HCT116 (cell line): ENCODE results near the gene IARS1. TPM values are rescaled to one million over a fixed set of nuclear protein-coding genes. Genes with fewer than 3 reads are reported as not detected.

Source experiments
- ATAC-seq: fragments of 200-7000 bp; cut with Tn5 transposase; 2 replicates; pipeline ENCODE4 v1.9.1; 2020; ENCODE audit warnings: mild to moderate bottlenecking, moderate library complexity
- BruUV-seq: library from RNA; stranded (reverse); fragments of 400-500 nt; replicated peaks from 2 replicates; lab custom pipeline; 2021; lab: Mats Ljungman, UMichigan
- CTCF ChIA-PET: fragments of 300-600 bp; sonication (Branson Sonifier 250); formaldehyde crosslinking; loops from one replicate; lab custom pipeline; 2021; ENCODE audit warnings: antibody characterized with exemption; lab: Charles Lee
- POLR2A ChIA-PET: fragments of 300-600, 350-600 bp; sonication (Branson Sonifier 250); formaldehyde crosslinking; loops from one replicate; lab custom pipeline; 2021; ENCODE audit warnings: antibody characterized with exemption; lab: Charles Lee
- RAD21 ChIA-PET, 2 experiments: fragments of 300-600 bp; sonication (Branson Sonifier 250); formaldehyde crosslinking; loops; one replicate each; lab custom pipeline; 2023; ENCODE audit warnings: low total read pairs in 2 of 2; ENCODE audit not compliant: uncharacterized antibody in 2 of 2, unreplicated experiment in 2 of 2, low non-redundant PET in 1 of 2; lab: Charles Lee
- DNase-seq: peaks from one replicate; pipeline ENCODE4 v3.0.0-alpha.2; 2010; ENCODE audit warnings: low read depth, low spot score
- H2AFZ ChIP-seq: fragments of 200-600 bp; shearing (Covaris generic), sonication (generic); 2 replicates; pipeline ENCODE4 v1.6.1; 2017; ENCODE audit warnings: low read depth, mixed run types, mixed read lengths, antibody characterized with exemption, low read length; ENCODE audit not compliant: poor library complexity, severe bottlenecking
- H3K27ac ChIP-seq: 2 replicates; pipeline ENCODE4 v1.5.1; 2012; ENCODE audit warnings: low read depth, low read length
- H3K27me3 ChIP-seq: fragments of 200-600 bp; sonication (generic); 2 replicates; pipeline ENCODE4 v1.6.1; 2016; ENCODE audit warnings: mixed run types, low read length, mixed read lengths; ENCODE audit not compliant: insufficient read depth
- H3K36me3 ChIP-seq, 2 experiments: fragments of 200-500 bp in 1 of 2; fragments of 200-600 bp in 1 of 2; sonication (Bioruptor generic) in 1 of 2; sonication (generic) in 1 of 2; 2 replicates each; pipeline versions ENCODE4 v1.5.1 to v1.6.1; 2014 to 2016; ENCODE audit warnings: low read length in 2 of 2, inconsistent platforms in 1 of 2, mixed read lengths in 1 of 2, mixed run types in 1 of 2; ENCODE audit not compliant: insufficient read depth in 2 of 2, control insufficient read depth in 1 of 2
- H3K4me1 ChIP-seq, 2 experiments: fragments of 200-600 bp in 1 of 2; sonication (generic) in 1 of 2; 2 replicates each; pipeline versions ENCODE4 v1.5.1 to v1.6.1; 2012 to 2017; ENCODE audit warnings: low read length in 2 of 2, inconsistent platforms in 1 of 2, mild to moderate bottlenecking in 1 of 2, mixed read lengths in 1 of 2, mixed run types in 1 of 2, moderate library complexity in 1 of 2; ENCODE audit not compliant: insufficient read depth in 2 of 2, control insufficient read depth in 1 of 2
- H3K4me2 ChIP-seq: fragments of 200-600 bp; sonication (generic); 2 replicates; pipeline ENCODE4 v1.6.1; 2017; ENCODE audit warnings: mixed run types, low read length, mixed read lengths
- H3K4me3 ChIP-seq, 2 experiments: fragments of 200-600 bp in 1 of 2; sonication (generic) in 1 of 2; replicated peaks in 1 of 2; 2 replicates each; pipeline ENCODE4 v1.5.1; 2011 to 2016; ENCODE audit warnings: low read length in 2 of 2, control low read depth in 1 of 2, low read depth in 1 of 2, mild to moderate bottlenecking in 1 of 2, mixed read lengths in 1 of 2, mixed run types in 1 of 2
- H3K79me2 ChIP-seq: fragments of 200-600 bp; sonication (generic); 2 replicates; pipeline ENCODE4 v1.6.1; 2017; ENCODE audit warnings: mild to moderate bottlenecking, mixed run types, low read length, moderate library complexity, mixed read lengths; ENCODE audit not compliant: insufficient read depth
- H3K9ac ChIP-seq: fragments of 200-600 bp; sonication (generic); 2 replicates; pipeline ENCODE4 v1.6.1; 2016; ENCODE audit warnings: low read length, mixed read lengths
- H3K9me2 ChIP-seq: fragments of 200-600 bp; sonication (generic), shearing (Covaris generic); 2 replicates; pipeline ENCODE4 v1.6.1; 2017; ENCODE audit warnings: mixed run types, mild to moderate bottlenecking, moderate library complexity; ENCODE audit not compliant: insufficient read depth
- H3K9me3 ChIP-seq, 2 experiments: fragments of 200-500 bp in 1 of 2; fragments of 200-600 bp in 1 of 2; sonication (Bioruptor generic) in 1 of 2; sonication (generic) in 1 of 2; 2 replicates each; pipeline ENCODE4 v1.6.1; 2014 to 2017; ENCODE audit warnings: low read length in 2 of 2, mixed read lengths in 2 of 2, inconsistent platforms in 1 of 2, low read depth in 1 of 2, mild to moderate bottlenecking in 1 of 2, mixed run types in 1 of 2, moderate library complexity in 1 of 2; ENCODE audit not compliant: control insufficient read depth in 1 of 2, insufficient read depth in 1 of 2
- H4K20me1 ChIP-seq: fragments of 200-600 bp; sonication (generic), shearing (Covaris generic); 2 replicates; pipeline ENCODE4 v1.6.1; 2017; ENCODE audit warnings: mixed run types, mild to moderate bottlenecking, moderate library complexity; ENCODE audit not compliant: insufficient read depth
- ATF3 ChIP-seq: IDR thresholded peaks from 2 replicates; pipeline ENCODE4 v1.6.1; 2012
- CEBPB ChIP-seq: IDR thresholded peaks from 2 replicates; pipeline ENCODE4 v1.6.1; 2012; ENCODE audit warnings: low read depth
- CTCF ChIP-seq, 3 experiments: fragments of 200-600 bp in 1 of 3; sonication (generic) in 1 of 3; IDR thresholded peaks in 2 of 3; conservative IDR thresholded peaks in 1 of 3; 2 replicates each; pipeline ENCODE4 v1.5.1; 2012 to 2017; ENCODE audit warnings: low read depth in 2 of 3, low read length in 2 of 3, antibody characterized with exemption in 1 of 3, borderline replicate concordance in 1 of 3, control low read depth in 1 of 3, mild to moderate bottlenecking in 1 of 3, mixed read lengths in 1 of 3, mixed run types in 1 of 3, moderate library complexity in 1 of 3; ENCODE audit not compliant: insufficient read depth in 1 of 3
- EGR1 ChIP-seq: IDR thresholded peaks from 2 replicates; pipeline ENCODE4 v1.6.1; 2012; ENCODE audit warnings: low read depth
- ELF1 ChIP-seq: IDR thresholded peaks from 2 replicates; pipeline ENCODE4 v1.6.1; 2012; ENCODE audit warnings: low read depth, borderline replicate concordance
- EZH2 ChIP-seq: fragments of 200-600 bp; sonication (generic); IDR thresholded peaks from 2 replicates; pipeline ENCODE4 v1.6.1; 2017; ENCODE audit warnings: antibody characterized with exemption, mixed run types
- FOSL1 ChIP-seq: IDR thresholded peaks from 2 replicates; pipeline ENCODE4 v1.6.1; 2012; ENCODE audit warnings: low read depth
- JUND ChIP-seq: IDR thresholded peaks from 2 replicates; pipeline ENCODE4 v1.6.1; 2012
- MAX ChIP-seq: IDR thresholded peaks from 2 replicates; pipeline ENCODE4 v1.6.1; 2012
- POLR2A ChIP-seq: IDR thresholded peaks from 2 replicates; pipeline ENCODE4 v1.7.0; 2011; ENCODE audit warnings: borderline replicate concordance; ENCODE audit not compliant: insufficient read depth, insufficient read length; ENCODE audit errors: extremely low read depth
- RAD21 ChIP-seq: IDR thresholded peaks from 2 replicates; pipeline ENCODE4 v1.6.1; 2012; ENCODE audit warnings: low read depth, mild to moderate bottlenecking
- SIN3A ChIP-seq: IDR thresholded peaks from 2 replicates; pipeline ENCODE4 v1.6.1; 2012; ENCODE audit warnings: low read depth
- SP1 ChIP-seq: IDR thresholded peaks from 2 replicates; pipeline ENCODE4 v1.6.1; 2012; ENCODE audit warnings: low read depth
- SRF ChIP-seq: IDR thresholded peaks from 2 replicates; pipeline ENCODE4 v1.6.1; 2012; ENCODE audit warnings: low read depth
- TCF7L2 ChIP-seq: IDR thresholded peaks from 2 replicates; pipeline ENCODE4 v1.7.0; 2011; ENCODE audit warnings: borderline replicate concordance, inconsistent platforms; ENCODE audit not compliant: insufficient read depth, insufficient read length; ENCODE audit errors: extremely low read depth
- YY1 ChIP-seq: IDR thresholded peaks from 2 replicates; pipeline ENCODE4 v1.6.1; 2011; ENCODE audit warnings: low read length, low read depth, moderate library complexity, mild to moderate bottlenecking; ENCODE audit not compliant: insufficient replicate concordance; ENCODE audit errors: extremely low read depth
- ZBTB33 ChIP-seq: IDR thresholded peaks from 2 replicates; pipeline ENCODE4 v1.6.1; 2011; ENCODE audit warnings: mild to moderate bottlenecking, low read length, moderate library complexity; ENCODE audit not compliant: insufficient replicate concordance; ENCODE audit errors: extremely low read depth
- ZFX ChIP-seq: fragments of 450-650 bp; IDR thresholded peaks from 2 replicates; pipeline ENCODE4 v1.6.1; 2017
- ZNF274 ChIP-seq: fragments of 200-500 bp; sonication (Bioruptor generic); IDR thresholded peaks from 2 replicates; pipeline ENCODE4 v1.6.1; 2014; ENCODE audit warnings: mild to moderate bottlenecking, low read depth, low read length, inconsistent platforms
- intact Hi-C: fragments of 100-400 bp; cut with micrococcal nuclease; formaldehyde crosslinking; loops from 2 replicates; pipeline ENCODE4 v1.10.0; 2022
- total RNA-seq: library from RNA; stranded (reverse); gene quantifications from one replicate; pipeline ENCODE4 v1.2.1, GENCODE V29; 2021; ENCODE audit not compliant: unreplicated experiment

Gene IARS1
- total RNA-seq, 1 experiment from 2014 or later, result 279 TPM

DNA sequence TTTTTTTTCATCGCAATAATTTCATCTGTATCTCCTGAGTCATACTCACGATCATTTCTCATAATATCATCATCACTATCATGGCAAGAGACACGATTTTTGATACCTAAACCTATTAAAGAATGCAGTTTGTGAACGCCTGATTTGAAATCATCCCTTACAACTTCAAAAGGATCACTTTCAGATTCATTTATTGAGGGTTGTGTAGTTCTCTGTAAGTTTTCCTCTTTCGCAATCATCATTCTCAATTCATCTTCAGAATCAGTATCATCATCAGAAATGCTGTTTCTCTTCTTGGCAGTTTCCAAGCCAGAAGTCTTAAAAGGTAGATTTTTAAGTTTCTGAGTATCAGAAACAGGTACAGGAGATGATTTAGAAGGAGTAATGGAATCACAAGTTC, 22.0 kb upstream of the IARS1 start:
- Histone ChIP-seq H3K4me2 (no peak overlapping the region), H3K27me3 (no peaks in the 10 kb centered on the region), H3K36me3 (peaks cover 45 to 57% of the 10 kb centered on the region in 2 experiments), H3K9me3 (no peaks in the 10 kb centered on the region), H2AFZ (no peak overlapping the region), H3K4me1 (no peaks in the 10 kb centered on the region), H3K9me2 (no peaks in the 10 kb centered on the region), H4K20me1 (no peaks in the 10 kb centered on the region), H3K9ac (no peak overlapping the region), H3K4me3 (no peak overlapping the region), H3K79me2 (peaks cover 20% of the 10 kb centered on the region), H3K27ac (no peak overlapping the region)
- TF ChIP-seq CEBPB (no peak), RAD21 (no peak), SRF (no peak), POLR2A (no peak), CTCF (IDR thresholded peaks at IDR 0.05 in 2 of 3, conservative IDR thresholded peaks at IDR 0.05 in 1 of 3; ENCODE audit: borderline replicate concordance in 1 of 3, insufficient read depth in 1 of 3, low read depth in 2 of 3, low read length in 2 of 3) (no peak), FOSL1 (no peak), TCF7L2 (no peak), ELF1 (no peak), SIN3A (no peak), ATF3 (no peak), ZNF274 (no peak), MAX (no peak), EGR1 (no peak), SP1 (no peak), ZFX (no peak), ZBTB33 (no peak), EZH2 (no peak), JUND (no peak), YY1 (no peak)
- DNase-seq, result no peak
- CTCF ChIA-PET, result no interaction called here
- BruUV-seq, result no TSS peak
- ATAC-seq, result no peak
- POLR2A ChIA-PET, result no interaction called here
- RAD21 ChIA-PET, result no interaction called here
- intact Hi-C loops, result loop anchor here (5.0 kb wide), 1 partner anchor 48 kb away; no protein-coding TSS in a partner anchor
